GM19043 (cell line): ENCODE results near the gene ERAP2.

Source experiments
- ATAC-seq: cut with Tn5 transposase; IDR thresholded peaks from one replicate; pipeline ENCODE4 v1.9.1; 2021; ENCODE audit warnings: low read depth; ENCODE audit not compliant: unreplicated experiment

Gene ERAP2

GRCh38 chr5:96952118-96952750 lies 75.9 kb downstream of the ERAP2 start:
- ATAC-seq = no peak

DNA sequence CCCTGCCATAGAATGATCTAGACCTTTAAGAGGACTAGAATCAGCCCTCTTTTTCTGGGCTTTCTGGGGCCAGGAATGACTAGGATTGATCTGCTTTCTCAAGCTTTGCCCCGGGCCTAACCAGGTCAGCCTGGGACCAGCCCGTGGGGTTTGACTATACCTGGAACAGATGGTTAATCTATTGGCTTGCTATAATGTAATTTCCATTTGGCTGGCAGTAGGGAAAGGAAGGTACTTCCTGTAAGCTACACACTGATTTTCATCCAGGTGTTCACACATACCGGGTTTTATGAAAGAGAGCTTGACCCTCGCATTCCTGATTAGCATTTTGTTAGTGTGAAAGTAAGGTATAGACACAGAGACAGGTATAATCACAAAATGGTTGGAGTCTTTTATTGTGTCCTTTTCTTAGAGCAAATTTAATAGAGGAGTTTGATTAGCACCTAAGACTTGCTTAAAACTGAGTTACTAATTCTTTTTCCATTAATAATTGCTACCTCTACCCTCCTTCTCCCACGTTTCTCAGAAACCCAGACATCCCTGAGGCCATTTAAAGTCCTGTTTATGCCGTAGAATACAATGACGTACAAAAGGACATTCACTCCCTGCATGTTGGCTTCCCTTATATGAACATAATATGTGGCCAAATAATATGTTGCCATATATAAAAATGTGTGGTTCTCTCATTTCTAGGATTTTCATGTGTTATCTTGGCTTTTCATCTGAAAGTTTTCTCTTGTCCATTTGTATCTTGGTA lies 76.9 kb downstream of the ERAP2 start:
- ATAC-seq = no peak

DNA sequence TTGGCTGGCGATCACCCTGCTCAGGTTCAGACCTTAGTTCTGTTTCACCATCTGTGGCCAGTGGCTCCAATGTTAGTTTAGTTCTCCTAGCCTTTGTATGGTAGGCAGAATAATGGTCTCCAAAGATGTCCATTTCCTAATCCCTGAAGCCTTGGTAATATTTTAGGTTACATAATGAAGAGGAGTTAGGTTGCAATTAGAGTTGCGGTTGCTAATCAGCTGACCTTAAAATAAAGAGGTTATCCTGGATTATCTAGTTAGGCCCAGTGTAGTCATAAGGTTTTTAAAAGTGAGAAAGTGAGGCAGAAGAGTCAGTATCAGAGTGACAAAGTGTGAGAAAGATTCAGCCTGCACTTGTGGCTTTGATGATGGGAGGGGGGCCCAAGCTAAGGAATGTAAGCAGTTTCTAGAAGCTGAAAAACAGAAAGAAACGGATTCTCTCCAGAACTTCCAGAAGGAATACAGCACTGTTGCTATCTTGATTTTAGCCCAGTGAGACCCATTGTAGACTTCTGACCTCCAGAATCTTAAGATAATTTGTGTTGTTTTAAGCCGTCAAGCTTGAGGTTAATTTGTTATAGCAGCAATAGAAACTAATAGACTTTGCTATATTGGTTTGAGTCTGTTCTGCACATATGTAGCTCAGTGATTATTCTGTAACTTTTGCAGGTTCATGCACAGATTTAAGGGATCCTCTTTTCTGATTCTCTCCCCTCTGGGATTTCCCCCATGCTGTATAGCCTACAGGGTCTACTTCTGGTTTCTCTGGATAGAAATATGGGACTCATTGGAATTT lies 81.2 kb downstream of the ERAP2 start:
- ATAC-seq = peak; percentile 48

GRCh38 chr5:96958977-96959376 lies 82.7 kb downstream of the ERAP2 start:
- ATAC-seq = no peak

DNA sequence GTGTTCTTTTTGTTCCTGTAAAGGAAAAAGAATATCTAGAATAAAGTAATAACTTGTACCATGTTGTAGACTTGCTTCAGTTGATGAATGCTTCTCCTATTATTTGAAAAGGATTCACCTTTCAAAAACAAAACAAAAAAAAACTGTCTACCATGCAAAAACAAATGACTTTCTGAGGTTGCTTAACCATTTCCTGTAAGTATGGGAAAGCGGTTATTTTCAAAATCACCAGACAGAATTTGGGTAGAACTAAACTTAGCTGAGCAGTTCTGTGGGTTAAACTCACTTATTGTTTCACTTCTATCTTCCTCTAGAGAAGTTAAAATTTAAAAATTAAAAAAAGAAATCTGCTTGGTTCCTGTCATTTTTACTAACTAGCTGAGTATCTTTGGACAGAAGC lies 84.8 kb downstream of the ERAP2 start:
- ATAC-seq = peak; percentile 45

- ATAC-seq = no peak
These were observed 86.3 kb downstream of the ERAP2 start for GRCh38 chr5:96962540-96962991.

DNA sequence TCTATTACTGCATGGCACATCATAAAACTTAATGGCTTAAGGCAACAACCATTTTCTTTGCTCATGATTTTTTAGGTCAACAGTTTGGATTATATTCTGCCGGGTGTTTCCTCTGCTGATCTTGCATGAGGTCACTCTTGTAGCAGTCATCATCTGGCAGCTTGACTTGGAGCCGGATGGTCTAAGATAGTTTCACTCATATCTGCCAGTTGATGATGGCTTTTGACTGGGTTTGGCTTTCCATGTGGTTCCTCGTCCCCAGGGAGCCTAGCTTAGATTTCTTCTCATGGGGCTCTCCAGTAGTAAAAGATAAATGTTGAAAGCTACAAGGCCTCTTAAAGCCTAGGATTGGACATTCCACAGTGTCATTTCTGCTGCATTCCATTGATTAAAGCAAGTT lies 87.0 kb downstream of the ERAP2 start:
- ATAC-seq = peak; percentile 58

DNA sequence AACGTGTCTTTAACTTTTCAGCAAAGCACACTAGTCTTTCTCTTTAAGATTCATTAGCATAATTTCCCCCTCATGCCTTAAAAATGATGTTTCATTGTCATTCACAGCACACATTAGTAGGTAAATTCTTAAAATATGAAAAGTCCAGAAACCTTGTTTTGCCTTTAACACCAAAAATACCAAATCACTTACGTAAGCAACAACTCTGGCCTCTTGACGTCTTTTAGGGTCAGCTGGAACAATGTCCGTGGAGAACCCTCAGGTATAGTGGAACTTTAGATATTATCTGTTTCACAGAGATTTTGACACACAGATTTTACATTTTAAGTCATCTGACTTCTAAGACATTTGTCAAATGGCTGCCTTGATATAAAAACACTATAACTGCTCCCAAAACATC lies 90.5 kb downstream of the ERAP2 start:
- ATAC-seq = no peak

- ATAC-seq = no peak
These were observed 91.1 kb downstream of the ERAP2 start for GRCh38 chr5:96967400-96967799.

DNA sequence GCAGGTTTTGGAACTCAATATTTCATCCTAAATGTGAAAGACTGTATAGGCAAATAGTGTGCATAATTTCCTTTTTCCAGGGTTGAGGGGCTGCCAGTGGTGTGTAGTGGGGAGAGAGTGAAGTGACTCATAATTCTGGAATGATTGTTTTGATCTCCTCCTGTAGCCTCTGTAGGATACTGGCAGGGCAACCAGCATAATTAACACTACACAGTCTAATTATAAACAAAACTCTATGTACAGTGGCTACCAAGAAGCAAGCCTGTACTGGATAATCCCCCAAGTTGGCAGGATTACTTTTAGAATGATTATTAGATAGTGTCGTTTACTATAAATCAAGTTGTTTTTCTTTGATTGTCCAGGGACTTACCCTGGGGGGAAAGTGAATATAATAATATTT lies 91.8 kb downstream of the ERAP2 start:
- ATAC-seq = no peak

GRCh38 chr5:96968614-96969013 lies 92.3 kb downstream of the ERAP2 start:
- ATAC-seq = no peak
